ENCODE data around the gene RBMS3.
"Not testable (repeated sequence)": the region's sequence is repeated elsewhere in the genome, so short reads cannot be mapped to it uniquely, and the experiment has no call there.

Gene RBMS3

DNA sequence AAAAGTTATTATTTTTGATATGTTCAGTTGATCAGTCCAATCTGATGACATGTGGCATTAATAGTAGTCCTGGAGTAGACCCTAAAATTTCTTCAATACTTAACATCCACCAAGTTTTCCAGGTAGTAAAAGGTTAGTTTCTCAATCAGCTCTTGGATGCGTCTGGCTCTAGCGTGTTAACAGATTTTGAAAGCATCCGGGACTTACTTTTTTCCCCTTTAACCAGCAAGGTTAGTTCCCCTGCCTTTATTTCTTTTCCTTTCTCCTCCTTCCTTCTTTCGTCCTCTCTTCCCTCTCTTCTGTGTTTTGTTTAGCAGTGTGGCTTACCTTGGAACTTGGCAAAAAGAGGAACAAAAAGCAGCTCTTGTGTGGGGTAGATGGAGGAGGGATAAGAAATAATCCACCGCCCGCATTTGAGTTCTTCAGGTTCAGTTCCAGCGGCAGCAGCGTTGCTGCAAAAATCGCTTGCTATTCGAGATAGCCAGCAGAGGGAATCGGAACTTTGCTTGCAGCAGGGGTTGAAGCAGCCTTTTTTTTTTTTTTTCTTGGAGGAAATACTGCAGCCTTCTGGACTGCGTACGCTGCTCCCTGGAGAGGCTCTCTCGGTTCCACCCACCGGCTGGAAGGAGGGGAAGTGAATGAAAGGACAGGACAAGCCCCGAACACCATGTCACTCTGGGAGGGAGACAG lies at the start of gene RBMS3:
RBMS3 (plus strand) TSS at position 668 of the 690 bp plus-strand sequence.
- peak in 1 of 2 experiments; percentile 23 for DNase-seq

DNA sequence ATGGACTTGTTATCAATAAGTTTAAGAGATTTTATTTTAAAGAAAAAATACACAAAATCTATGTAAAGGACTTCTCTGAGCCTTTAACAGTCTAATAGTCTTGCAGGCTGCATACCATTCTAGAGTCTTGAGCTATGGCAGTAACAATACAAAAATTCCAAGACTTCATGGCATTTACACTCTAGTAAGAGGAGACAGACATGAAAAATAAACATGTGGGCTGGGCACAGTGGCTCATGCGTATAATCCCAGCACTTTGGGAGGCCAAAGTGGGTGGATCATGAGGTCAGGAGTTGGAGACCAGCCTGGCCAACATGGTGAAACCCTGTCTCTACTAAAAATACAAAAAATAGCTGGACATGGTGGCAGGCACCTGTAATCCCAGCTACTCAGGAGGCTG lies 47.7 kb upstream of the RBMS3 start:
- DNase-seq, result not testable (repeated sequence)

DNA sequence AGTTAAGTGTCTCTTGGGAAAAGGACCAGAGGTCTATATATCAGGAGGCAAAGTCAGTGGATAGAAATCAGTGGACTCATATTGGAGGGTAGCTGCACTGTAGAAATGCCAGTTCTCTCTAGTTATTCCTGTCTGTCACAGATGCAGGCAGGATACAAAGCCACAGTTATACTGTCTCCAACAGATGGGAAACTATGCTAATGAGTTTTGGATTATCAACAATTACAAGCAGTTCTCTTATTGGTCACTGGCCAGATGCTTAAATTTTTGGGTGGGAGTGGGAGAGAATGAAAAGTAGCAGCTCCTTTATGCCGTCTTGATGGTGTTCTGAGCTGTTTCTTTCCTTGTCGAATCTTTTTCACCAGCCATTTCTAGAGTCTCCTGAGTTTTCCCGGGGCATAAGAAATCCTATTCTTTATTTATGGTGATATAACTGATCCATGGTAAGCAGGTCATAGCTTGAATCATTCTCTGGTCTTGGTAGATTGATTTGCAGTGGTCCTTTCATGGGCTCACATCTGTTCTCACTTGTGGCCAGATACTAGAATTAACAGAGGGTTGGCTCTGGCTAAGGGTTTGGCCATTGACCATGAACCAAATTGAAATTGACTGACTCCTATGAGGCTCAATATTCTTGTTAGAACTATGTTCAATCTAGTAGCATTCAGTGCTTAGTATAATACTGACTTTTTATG lies 44.6 kb upstream of the RBMS3 start:
- DNase-seq, result no peak

DNA sequence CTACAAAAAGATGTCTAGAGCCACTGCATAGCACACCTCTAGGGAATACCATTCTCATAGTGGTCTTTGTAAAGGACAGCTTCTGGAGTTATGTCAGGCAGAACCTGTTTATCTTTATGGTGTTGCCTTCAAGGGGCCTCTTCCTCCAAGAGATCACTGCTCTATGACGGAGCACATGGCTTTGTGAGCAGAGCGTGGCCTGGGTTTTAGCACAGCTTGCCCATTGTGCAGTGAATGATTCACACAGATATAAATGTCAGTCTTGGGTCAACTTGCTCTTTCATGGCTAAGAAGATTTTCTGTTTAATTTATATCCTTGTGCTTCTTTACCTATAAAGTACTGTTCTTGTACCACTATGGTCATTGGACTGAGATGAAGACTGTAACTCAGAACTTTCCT lies 41.5 kb upstream of the RBMS3 start:
- no peak for DNase-seq

DNA sequence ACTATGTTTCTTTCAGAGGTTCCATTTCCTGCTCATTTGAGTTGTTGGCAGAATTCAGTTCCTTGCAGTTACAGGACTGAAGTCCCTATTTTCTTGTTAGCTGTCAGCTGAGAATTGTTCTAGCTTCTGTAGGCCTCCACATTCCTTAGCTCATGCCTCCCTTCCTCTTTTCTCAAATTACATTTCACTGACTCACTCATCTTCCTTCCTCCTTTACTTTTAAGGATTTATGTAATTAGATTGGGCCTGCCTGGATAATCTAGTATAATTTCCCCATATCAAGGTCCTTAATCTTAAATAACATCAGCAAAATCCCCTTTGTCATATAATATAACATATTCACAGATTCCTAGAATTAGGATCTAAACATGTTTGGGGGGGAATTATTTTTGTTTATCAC lies 40.6 kb upstream of the RBMS3 start:
- DNase-seq, result no peak

DNA sequence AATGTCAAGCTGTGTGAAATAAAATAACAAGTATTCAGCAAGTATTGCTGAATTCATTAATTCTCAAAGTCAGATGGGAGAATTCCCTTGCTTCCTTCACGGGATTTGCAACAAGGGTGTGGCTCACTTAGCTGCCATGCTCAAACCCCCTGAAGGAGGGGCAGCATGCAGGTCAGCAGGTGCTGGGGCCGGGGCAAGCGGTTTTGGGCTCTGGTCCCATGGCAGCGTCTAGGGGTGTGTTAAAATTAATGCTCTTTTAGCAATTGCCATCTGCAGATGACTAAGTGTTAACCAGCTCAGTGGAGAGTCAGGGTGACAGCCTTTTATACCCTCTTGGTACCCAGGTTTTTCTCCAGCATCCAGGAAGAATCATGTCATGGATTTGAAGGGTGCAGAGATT lies 40.0 kb upstream of the RBMS3 start:
- DNase-seq, result no peak

DNA sequence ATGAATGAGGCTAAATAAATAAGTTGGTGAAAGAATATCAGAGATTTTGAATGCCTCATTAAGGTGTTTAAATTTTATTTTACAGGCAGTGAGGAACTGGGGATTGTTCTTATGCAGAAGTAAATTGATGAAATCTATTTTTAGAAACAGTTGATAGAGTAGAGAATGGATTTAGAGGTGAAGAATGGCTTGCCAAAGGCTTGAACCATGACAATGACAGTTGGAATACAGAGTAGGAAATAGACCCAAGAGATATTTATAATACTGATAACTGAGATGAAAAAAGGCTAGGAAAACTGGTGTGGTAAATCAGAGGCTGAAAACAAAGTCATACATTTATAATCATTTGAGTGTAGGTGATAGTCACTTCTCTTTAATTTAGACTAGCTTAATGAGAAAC lies 39.0 kb upstream of the RBMS3 start:
- DNase-seq, result no peak

DNA sequence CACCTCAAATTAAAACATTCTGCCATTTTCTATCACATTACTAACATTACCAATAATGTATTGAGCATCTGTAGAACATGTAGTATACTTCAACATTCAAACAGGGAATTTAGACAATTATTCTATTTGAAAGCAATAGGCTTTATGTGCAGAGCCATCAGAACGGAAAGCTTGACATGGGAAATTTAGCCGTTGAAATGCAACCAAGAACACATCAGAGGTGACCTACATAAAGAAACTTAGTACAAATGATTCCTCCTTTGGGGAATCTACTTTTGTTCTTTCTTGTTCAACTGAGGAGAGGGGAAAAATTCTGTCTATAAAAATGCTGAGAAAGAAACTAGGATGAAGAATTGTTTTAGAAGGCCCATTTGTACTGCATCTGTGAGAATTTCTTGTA lies 38.6 kb upstream of the RBMS3 start:
- no peak for DNase-seq

DNA sequence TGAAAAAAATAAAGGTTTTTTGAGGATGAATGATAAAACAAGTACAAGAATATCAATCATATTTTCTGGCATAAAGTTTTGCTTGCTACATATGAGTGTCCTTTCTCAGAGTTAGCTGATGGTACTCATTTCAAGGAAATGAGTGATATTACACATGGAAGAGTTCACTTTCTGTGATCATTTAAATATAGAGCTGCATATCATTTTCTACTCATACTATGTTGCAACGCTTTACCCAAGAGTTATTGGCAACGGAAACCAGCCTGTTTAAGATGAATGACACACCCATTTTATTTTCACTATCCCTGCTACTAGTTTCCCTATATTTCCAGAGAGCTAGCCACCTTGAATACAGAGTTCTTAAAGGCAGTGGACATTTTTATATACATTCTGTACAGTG lies 35.4 kb upstream of the RBMS3 start:
- no peak for DNase-seq

DNA sequence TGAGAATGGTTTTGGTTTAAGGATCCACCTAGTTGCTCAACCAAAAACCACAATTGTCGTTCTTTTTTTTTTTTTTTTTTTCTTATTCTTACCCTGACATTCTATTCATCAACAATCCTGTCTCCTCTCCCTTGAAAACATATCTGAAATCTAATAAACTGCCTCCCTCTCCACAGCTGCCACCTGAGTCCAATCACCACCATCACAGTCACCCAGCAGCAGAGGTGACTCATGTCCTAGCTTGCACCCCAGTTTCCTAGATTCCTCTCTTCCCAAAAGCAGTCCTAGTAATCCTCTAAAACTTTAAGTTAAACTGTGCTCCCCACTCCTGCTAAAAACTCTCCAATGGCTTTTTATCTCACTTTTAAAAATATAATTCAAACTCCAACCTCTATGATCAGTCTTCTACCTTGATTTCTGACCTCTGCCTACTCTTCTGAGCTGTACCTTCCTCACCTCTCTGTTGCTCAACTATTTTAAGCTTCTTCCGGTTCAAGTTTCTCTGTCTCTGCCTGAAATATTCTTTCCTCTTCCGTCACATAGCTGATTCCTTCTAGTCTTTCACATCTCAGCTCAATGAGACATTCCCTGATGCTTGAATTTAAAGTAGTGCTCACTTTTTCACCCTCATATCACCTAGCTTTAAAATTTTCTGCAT lies 33.7 kb upstream of the RBMS3 start:
- DNase-seq, result no peak

DNA sequence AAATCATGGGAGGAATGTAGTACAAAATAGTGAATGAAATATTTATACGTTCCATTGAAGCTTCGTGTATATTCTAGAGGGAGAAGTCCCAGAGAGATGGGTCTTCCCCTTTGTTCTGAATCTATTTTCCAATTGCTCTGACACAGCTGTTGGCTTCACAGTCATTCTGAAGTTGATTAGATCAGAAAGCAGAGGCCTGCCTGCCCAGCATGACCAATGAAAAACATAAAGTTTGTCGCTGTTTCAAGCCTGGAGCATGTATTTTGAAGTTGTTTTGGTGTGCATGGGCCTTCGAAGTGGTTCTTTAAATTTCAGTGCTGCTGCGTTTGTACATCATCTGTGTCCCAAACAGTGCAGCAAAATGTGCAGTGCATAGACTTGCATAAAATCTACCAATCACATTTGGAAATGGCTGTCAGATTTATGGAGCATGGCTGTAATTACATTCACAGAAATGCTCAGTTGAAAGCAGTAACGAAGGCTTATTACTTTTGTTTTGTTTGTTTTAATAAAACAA lies 31.0 kb upstream of the RBMS3 start:
- no peak for DNase-seq

DNA sequence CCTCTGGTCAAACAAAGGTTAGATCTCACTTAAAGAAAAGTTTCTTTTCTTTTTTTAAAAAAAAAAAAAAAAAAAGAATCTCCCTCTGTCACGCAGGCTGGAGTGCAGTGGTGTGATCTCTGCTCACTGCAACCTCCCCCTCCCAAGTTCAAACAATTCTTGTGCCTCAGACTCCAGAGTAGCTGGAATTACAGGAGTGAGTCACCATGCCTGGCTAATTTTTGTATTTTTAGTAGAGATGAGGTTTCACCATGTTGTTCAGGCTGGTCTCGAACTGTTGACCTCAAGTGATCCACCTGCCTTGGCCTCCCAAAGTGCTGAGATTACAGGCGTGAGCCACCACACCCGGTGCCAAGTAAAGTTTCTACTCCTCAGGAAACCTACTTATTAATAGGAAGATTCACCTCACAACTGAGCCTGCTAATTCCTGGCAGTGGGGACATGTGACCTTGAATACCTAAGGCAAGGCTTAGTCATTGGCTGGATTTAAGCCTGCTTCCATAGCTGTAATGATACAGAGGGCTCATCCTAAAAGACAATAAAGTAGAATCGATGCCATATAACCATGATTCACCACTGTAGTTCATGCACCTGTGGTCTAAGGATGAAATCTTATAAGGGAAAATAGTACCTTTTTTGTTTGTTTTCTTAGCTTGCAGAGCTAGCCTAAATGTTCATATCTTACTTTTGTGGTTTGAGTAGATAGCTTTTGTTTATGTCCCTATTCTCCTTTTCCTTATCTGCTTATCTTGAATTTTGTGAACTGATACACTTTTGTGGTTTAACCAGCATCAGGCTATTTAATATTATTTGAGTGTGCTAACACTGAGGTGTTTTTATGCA lies 24.8 kb upstream of the RBMS3 start:
- no peak for DNase-seq

DNA sequence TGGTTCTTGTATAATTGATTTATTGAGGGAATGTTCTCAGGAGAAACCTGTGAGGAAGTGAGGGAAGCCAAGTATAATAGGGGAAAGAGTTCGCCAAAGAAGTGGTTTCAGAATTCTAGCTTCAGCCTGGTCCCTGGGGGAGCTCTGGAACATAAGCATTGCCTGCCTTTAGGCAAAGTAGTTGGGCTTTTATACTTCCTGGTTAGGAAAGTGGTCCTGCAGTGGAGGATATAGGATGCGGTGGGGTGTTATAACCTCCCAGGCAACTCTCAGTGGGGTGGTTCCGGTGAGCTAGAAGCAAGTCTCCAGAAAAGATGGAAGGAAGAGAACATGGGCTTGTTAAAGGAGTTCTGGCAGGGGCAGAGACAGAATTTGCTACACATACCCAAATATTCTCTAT lies 22.7 kb upstream of the RBMS3 start:
- DNase-seq, result no peak

DNA sequence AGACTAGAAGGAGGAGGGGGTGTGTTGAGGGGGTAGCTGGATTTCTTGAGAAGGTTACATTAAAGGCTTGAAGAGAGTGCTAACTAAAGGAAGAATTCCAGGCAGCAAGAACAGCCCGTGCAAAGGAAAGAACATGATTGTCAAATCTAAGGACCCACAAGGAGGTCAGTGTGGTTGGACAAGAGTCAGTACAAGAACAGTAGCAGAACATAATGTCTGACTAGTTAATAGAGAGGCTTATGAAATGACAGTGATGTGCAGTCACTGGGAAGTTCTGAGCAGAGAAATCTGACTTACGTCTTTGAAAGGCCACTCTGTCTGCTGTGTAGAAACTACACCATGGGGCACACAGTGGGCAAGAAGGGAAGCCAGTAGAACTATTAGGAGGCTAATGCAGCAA lies 19.8 kb upstream of the RBMS3 start:
- no peak for DNase-seq

DNA sequence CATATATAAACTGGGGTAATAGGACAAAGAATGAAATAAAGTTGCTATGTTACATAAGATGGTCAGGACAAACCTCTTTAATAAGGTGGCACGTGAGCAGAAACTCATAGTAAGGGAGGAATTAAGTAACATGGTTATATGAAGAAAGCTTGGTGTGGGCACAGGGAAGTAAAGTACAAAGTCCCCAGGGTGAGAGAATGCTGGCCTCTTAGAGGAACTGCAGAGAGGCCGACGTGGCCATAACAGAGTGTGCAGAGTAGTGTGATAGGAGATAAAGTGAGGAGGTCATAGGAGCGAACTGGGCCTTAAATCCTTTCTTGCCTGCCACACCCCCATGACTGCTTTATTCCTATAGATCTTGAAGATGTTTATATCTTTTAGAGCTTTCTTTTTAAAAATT lies 17.4 kb upstream of the RBMS3 start:
- no peak for DNase-seq

DNA sequence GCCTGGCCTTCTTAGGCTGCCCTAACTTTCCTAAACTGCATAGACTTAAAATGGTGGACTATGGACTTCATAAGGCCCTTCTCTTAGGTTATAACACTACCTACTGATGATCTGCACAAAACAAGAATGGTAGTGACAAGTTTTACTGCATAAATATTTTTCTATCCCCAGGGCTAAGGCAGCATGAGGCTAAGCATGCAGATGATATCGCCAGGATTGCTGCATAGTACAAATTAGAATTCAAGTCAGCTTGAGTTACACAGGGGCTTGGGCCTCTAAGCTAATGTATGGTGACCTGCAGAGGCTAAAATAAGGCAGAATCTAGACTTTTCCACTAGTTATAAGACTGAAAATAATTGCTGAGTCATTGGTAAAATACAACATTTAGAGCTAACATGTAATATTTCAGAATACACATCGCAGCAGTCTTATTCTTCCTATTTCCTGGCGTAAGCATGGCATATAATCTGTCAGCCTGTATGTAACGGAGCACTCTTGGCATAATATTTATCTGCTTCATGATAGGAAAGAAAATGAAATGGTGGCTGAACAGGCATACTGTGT lies 15.3 kb upstream of the RBMS3 start:
- no peak for DNase-seq

DNA sequence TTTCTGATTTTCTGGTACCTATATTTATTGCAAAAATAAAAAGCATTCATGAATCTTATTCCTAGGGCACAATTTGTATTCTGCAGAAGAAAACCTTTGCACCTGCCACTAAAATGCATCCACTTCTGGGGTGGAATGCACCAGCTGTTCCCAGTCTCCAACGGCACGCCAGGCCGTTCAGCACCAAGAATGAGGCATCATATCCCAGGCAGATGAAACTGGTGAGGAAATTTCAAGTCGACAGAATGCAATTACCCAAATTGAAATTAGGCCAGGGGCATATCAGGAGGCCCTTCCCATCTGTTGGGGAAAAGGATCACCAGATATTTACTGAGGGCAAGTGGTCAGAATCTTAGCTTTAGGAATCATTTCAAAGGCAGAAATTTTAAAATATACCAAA lies 13.6 kb upstream of the RBMS3 start:
- DNase-seq, result no peak

DNA sequence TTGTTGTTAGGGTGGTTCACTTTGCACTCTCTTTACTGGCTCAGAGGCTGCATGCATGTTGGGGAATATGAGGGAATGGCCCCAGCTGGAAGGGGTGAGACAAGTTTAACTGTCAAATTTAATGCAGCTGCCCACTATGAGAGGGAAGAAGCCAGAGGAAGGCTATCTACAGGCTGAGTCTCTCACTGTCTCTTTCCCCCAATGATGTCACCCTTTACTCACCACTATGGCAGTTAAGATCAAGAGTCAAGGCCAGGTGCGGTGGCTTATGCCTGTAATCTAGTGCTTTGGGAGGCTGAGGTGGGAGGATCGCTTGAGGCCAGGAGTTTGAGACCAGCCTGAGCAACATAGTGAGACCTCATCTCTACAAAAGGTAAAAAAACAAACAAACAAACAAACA lies 12.2 kb upstream of the RBMS3 start:
- no peak for DNase-seq

DNA sequence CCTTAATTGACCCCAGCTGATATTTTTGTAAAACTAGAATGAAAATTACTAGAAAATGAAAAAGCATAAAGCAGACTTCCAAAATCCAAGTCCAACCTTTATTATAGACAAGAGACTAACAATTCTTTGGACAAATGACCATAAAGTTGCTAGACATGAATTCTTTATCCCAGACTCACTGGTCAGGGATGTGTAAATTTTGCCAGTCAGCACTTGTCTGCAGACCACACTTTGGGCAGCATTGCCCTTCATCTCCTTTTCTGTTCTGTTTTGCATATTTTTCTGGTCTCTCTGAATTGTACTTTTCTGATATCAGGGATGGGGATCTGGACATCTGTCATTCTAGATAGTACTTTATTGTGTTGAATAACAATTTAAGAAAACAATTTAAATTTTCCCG lies 10.1 kb upstream of the RBMS3 start:
- DNase-seq, result no peak

DNA sequence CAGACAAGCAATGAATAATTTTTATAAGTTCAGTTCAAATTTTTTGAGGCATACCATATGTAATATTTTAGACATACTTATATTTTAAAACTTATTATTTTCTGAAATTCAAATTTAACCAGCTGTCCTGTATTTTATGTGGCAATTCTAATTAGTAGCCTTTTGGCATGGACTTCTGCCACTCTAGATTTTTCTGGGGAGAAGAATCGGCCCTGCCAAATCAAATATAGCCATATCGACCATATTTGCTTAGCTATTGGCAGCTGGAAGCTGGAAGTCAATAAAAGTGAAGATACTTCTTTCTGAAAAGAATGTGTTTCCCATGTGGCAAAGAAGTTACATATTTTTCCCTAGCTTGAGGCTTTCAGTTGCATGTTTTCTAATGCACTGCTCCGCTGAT lies 9.4 kb upstream of the RBMS3 start:
- DNase-seq, result no peak

DNA sequence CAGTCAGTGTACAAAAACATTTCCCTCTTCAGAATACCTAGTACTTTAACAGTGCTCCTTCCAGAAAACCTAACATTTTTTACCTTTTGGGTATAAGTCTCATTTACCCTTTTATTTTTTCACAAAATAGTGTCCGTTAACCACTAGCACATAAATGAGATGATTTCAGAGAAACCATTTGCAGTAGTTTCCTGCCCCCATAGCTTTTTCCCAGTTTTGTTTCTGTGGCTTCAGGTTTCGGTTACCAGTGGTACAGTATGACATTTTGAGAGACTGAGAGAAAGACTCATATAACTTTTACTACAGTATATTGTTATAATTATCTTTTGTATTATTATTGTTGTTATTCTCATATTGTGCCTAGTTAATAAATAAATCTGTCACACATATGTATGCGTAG lies 6.2 kb upstream of the RBMS3 start:
- DNase-seq, result no peak

DNA sequence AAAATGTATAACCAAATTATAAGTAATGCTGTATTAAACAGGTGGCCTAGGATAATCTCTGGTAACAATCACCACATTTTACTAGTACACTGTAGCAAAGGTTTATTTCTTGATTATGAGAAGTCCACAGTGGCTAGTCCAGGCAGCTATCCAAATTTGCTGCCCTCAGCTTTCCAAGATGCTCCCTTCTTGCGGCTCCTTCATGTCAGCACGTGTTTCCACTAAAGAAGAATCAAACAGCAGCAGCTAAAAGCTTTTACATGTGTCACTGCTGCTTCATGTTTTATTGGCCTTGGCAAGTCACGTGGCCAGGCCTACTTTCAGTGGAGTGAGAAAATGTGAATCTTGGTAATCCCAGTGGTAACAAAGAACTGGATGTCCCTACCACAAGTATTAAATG lies 5.6 kb upstream of the RBMS3 start:
- no peak for DNase-seq

DNA sequence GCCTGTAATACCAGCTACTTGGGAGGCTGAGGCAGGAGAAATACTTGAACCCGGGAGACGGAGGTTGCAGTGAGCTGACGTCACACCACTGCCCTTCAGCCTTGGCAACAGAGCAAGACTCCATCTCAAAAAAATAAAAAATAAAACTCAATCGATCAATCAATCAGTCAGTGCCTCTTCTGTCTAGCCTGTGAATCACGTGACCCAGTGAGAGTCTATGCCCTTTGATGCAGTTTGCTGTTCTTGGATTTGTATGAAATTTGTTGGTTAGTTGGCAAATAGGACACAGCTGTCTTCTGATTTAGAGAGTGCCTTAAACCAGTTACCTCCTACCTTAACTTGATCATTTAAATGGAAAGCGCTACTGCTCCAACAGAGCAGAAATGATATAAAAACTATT lies 3.6 kb upstream of the RBMS3 start:
- DNase-seq, result no peak

All from activated T-cell treated with anti-CD3 and anti-CD28 coated beads, Interleukin-2, amount 50 U/mL, for 48 hours (primary cell).